PC-3 (cell line): ENCODE data around the gene TPM1. TPM values are rescaled to one million over a fixed set of nuclear protein-coding genes. Genes with fewer than 3 reads are reported as not detected.

Source experiments
- ATAC-seq: fragments of 200-7000 bp; cut with Tn5 transposase; 2 replicates; pipeline ENCODE4 v1.9.1; 2020; ENCODE audit warnings: mild to moderate bottlenecking, moderate library complexity
- BruUV-seq: library from RNA; stranded (reverse); fragments of 400-500 nt; replicated peaks from 2 replicates; lab custom pipeline; 2021; lab: Mats Ljungman, UMichigan
- CTCF ChIA-PET: fragments of 300-600 bp; sonication (Branson Sonifier 250); formaldehyde crosslinking; loops from one replicate; lab custom pipeline; 2022; ENCODE audit warnings: antibody characterized with exemption; lab: Charles Lee
- POLR2A ChIA-PET: fragments of 300-600 bp; sonication (Branson Sonifier 250); formaldehyde crosslinking; loops from one replicate; lab custom pipeline; 2022; ENCODE audit warnings: antibody characterized with exemption; ENCODE audit not compliant: unreplicated experiment; lab: Charles Lee
- DNase-seq: peaks from one replicate; pipeline ENCODE4 v3.0.0-alpha.2; 2015
- H2AFZ ChIP-seq: fragments of 300-600 bp; sonication (generic); 2 replicates; pipeline ENCODE4 v1.6.0; 2016; ENCODE audit warnings: antibody characterized with exemption, low read length
- H3F3A ChIP-seq: fragments of 300-600 bp; sonication (generic); one replicate; pipeline ENCODE4 v1.6.0; 2017; ENCODE audit warnings: antibody characterized with exemption, low read length, control low read depth, mild to moderate bottlenecking; ENCODE audit not compliant: unreplicated experiment
- H3K27ac ChIP-seq: fragments of 300-600 bp; sonication (generic); 2 replicates; pipeline ENCODE4 v1.5.1; 2016; ENCODE audit warnings: mild to moderate bottlenecking, low read length
- H3K27me3 ChIP-seq: fragments of 300-600 bp; sonication (generic); 2 replicates; pipeline ENCODE4 v1.6.1; 2016; ENCODE audit warnings: low read length, mixed read lengths
- H3K36me3 ChIP-seq: fragments of 300-600 bp; sonication (generic); 2 replicates; pipeline ENCODE4 v1.6.1; 2016; ENCODE audit warnings: low read depth, mixed run types, low read length, mixed read lengths
- H3K4me1 ChIP-seq: fragments of 300-600 bp; sonication (generic); 2 replicates; pipeline ENCODE4 v1.5.1; 2016; ENCODE audit warnings: low read length; ENCODE audit not compliant: insufficient read depth
- H3K4me2 ChIP-seq: fragments of 300-600 bp; sonication (generic); 2 replicates; pipeline ENCODE4 v1.6.0; 2016; ENCODE audit warnings: low read length
- H3K4me3 ChIP-seq: fragments of 300-600 bp; sonication (generic); 2 replicates; pipeline ENCODE4 v1.5.1; 2016; ENCODE audit warnings: mild to moderate bottlenecking, low read length, mixed read lengths
- H3K79me2 ChIP-seq: fragments of 300-600 bp; sonication (generic); 2 replicates; pipeline ENCODE4 v1.6.1; 2017; ENCODE audit warnings: low read length, mixed read lengths
- H3K9ac ChIP-seq: fragments of 300-600 bp; sonication (generic); 2 replicates; pipeline ENCODE4 v1.6.0; 2016; ENCODE audit warnings: mild to moderate bottlenecking, low read length
- H3K9me2 ChIP-seq: fragments of 300-600 bp; sonication (generic); replicated peaks from 2 replicates; pipeline ENCODE4 v1.6.1; 2016; ENCODE audit warnings: mixed run types, low read length, mixed read lengths
- H3K9me3 ChIP-seq: fragments of 300-600 bp; sonication (generic); 2 replicates; pipeline ENCODE4 v1.6.1; 2016; ENCODE audit warnings: low read length, mixed read lengths
- H4K20me1 ChIP-seq: fragments of 300-600 bp; sonication (generic); 2 replicates; pipeline ENCODE4 v1.6.1; 2016; ENCODE audit warnings: low read length, mixed read lengths
- CTCF ChIP-seq: fragments of 300-600 bp; sonication (generic); conservative IDR thresholded peaks from 2 replicates; pipeline ENCODE4 v1.5.1; 2017; ENCODE audit warnings: antibody characterized with exemption, low read depth, mild to moderate bottlenecking, low read length
- EZH2 ChIP-seq: fragments of 300-600 bp; sonication (generic); IDR thresholded peaks from one replicate; pipeline ENCODE4 v1.6.1; 2017; ENCODE audit warnings: antibody characterized with exemption, mild to moderate bottlenecking, low read length; ENCODE audit not compliant: unreplicated experiment
- EZH2phosphoT487 ChIP-seq: fragments of 300-600 bp; sonication (generic); IDR thresholded peaks from 2 replicates; pipeline ENCODE4 v1.6.1; 2018; ENCODE audit warnings: mild to moderate bottlenecking, antibody characterized with exemption, low read length, borderline replicate concordance
- intact Hi-C: fragments of 100-400 bp; cut with micrococcal nuclease; formaldehyde crosslinking; loops from 2 replicates; pipeline ENCODE4 v1.9.0; 2023
- total RNA-seq: library from RNA; depleted of rRNA; stranded (reverse); fragments of >200 nt; gene quantifications from 2 replicates; pipeline ENCODE4 v1.2.3, GENCODE V29; 2014

Gene TPM1
- total RNA-seq, 1 experiment from 2014 or later = 127 TPM

- Histone ChIP-seq H2AFZ (no peak overlapping the region), H3K4me2 (no peak overlapping the region), H3K27ac (no peak overlapping the region), H3K36me3 (no peaks in the 10 kb centered on the region), H3K9me2 (no peaks in the 10 kb centered on the region), H3F3A (no peaks in the 10 kb centered on the region), H3K9me3 (no peaks in the 10 kb centered on the region), H3K4me3 (no peak overlapping the region), H4K20me1 (no peaks in the 10 kb centered on the region), H3K27me3 (no peaks in the 10 kb centered on the region), H3K79me2 (peaks cover 28% of the 10 kb centered on the region), H3K9ac (no peak overlapping the region), H3K4me1 (peaks cover 27% of the 10 kb centered on the region)
- TF ChIP-seq EZH2phosphoT487 (no peak), CTCF (no peak), EZH2 (no peak)
- intact Hi-C loops = no loop called here
- BruUV-seq = no TSS peak
- ChIA-PET POLR2A (no interaction called here), CTCF (no interaction called here)
- DNase-seq = no peak
- no peak for ATAC-seq
Measured at GRCh38 chr15:63041402-63041973, 1.1 kb upstream of the TPM1 start.

GRCh38 chr15:63042877-63043334 lies 359 bp downstream of the TPM1 start:
- Histone ChIP-seq H3K4me1 (peaks cover 41% of the 10 kb centered on the region), H4K20me1 (no peaks in the 10 kb centered on the region), H3K9me3 (no peaks in the 10 kb centered on the region), H3K4me2 (peak overlapping the region; percentile 99), H2AFZ (peak overlapping the region; percentile 95), H3K27me3 (no peaks in the 10 kb centered on the region), H3K27ac (no peak overlapping the region), H3K9ac (peak overlapping the region; percentile 59), H3K9me2 (no peaks in the 10 kb centered on the region), H3K36me3 (no peaks in the 10 kb centered on the region), H3F3A (no peaks in the 10 kb centered on the region), H3K79me2 (peaks cover 28% of the 10 kb centered on the region), H3K4me3 (peak overlapping the region; percentile 94)
- TF ChIP-seq CTCF (no peak), EZH2phosphoT487 (no peak), EZH2 (no peak)
- ATAC-seq (peak; percentile 39), DNase-seq (no peak)
- intact Hi-C loops = no loop called here
- CTCF ChIA-PET = no interaction called here
- POLR2A ChIA-PET = no interaction called here
- no TSS peak for BruUV-seq

GRCh38 chr15:63043335-63044076 lies 959 bp downstream of the TPM1 start:
- Histone ChIP-seq H3K36me3 (no peaks in the 10 kb centered on the region), H3K4me1 (peaks cover 41% of the 10 kb centered on the region), H2AFZ (peak overlapping the region; percentile 95), H3F3A (no peaks in the 10 kb centered on the region), H3K9me2 (no peaks in the 10 kb centered on the region), H3K9ac (peak overlapping the region; percentile 59), H3K27ac (no peak overlapping the region), H3K9me3 (no peaks in the 10 kb centered on the region), H3K79me2 (peaks cover 29% of the 10 kb centered on the region), H3K4me2 (peak overlapping the region; percentile 99), H4K20me1 (no peaks in the 10 kb centered on the region), H3K4me3 (peak overlapping the region; percentile 94), H3K27me3 (no peaks in the 10 kb centered on the region)
- ChIA-PET CTCF (no interaction called here), POLR2A (interaction anchor here (0.6 kb wide), 1 partner anchor 191 kb away, joined by 16 read pairs; no protein-coding TSS in a partner anchor)
- ATAC-seq (peak; percentile 3; the same call in 1 of the 2 replicates), DNase-seq (no peak)
- no TSS peak for BruUV-seq
- TF ChIP-seq EZH2 (no peak), EZH2phosphoT487 (no peak)
- intact Hi-C loops = no loop called here
